Measurements from ENCODE around the gene TCF4.

DNA sequence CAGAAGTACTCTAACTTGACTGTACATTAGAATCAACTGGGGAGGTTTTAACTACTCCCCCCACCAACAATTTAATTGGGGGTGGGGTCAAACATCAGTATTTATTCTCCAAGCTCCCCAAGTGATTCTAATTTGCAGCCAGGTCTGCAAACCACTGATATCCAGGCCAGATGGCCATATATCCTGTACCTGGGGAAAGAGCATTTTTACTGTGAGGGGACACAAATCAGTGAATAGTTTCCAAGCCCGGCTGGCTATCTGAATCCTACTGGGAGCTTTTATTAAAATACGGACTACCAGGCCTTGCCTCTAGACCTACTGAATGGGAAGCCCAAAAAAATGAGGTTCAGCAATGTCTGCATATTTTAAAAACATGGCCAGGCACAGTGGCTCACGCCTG lies 88.5 kb downstream of the TCF4 start:
- TF ChIP-seq CTCF (IDR thresholded peaks at IDR 0.05) (no peak), POLR2A (IDR thresholded peaks at IDR 0.05) (no peak), POLR2AphosphoS5 (IDR thresholded peaks at IDR 0.05) (no peak)

Data from upper lobe of left lung (tissue), 4 donors.